ENCODE results near the gene CEP164. TPM values are rescaled to one million over a fixed set of nuclear protein-coding genes. Genes with fewer than 3 reads are reported as not detected.

CEP164 gene
- total RNA-seq, 1 experiment from 2014 or later, result 22.2 TPM

GRCh38 chr11:117378976-117379865 is 51.6 kb downstream of the CEP164 start (continued):
- TF ChIP-seq CTCF (IDR thresholded peaks at IDR 0.05 in 2 of 3, conservative IDR thresholded peaks at IDR 0.05 in 1 of 3; ENCODE audit: borderline replicate concordance in 1 of 3, insufficient read depth in 1 of 3, low read depth in 2 of 3, low read length in 2 of 3), result no peak
- no peak for TF ChIP-seq ZNF274 (IDR thresholded peaks at IDR 0.05; ENCODE audit: low read depth, low read length)
- TF ChIP-seq SRF (IDR thresholded peaks at IDR 0.05; ENCODE audit: low read depth), result no peak
- TF ChIP-seq TCF7L2 (IDR thresholded peaks at IDR 0.05; ENCODE audit: borderline replicate concordance, extremely low read depth, insufficient read depth, insufficient read length), result no peak
- TF ChIP-seq ATF3 (IDR thresholded peaks at IDR 0.05), result no peak
- no peak for TF ChIP-seq FOSL1 (IDR thresholded peaks at IDR 0.05; ENCODE audit: low read depth)
- no peak for TF ChIP-seq ELF1 (IDR thresholded peaks at IDR 0.05; ENCODE audit: borderline replicate concordance, low read depth)
- TF ChIP-seq CBX3 (IDR thresholded peaks at IDR 0.05; ENCODE audit: low read depth), result no peak
- TF ChIP-seq SIN3A (IDR thresholded peaks at IDR 0.05; ENCODE audit: low read depth), result no peak

- no peaks in the 10 kb centered on the region for H3K9me2 ChIP-seq (ENCODE audit: insufficient read depth)
- H3K9me3 ChIP-seq (ENCODE audit: control insufficient read depth in 1 of 2, insufficient read depth in 1 of 2, low read depth in 1 of 2, low read length in 2 of 2), result no peaks in the 10 kb centered on the region
- no peak overlapping the region for H3K27ac ChIP-seq (ENCODE audit: low read depth, low read length)
- H3K4me1 ChIP-seq (ENCODE audit: control insufficient read depth in 1 of 2, insufficient read depth in 2 of 2, low read length in 2 of 2), result no peaks in the 10 kb centered on the region
- ATAC-seq, result no peak
- no peaks in the 10 kb centered on the region for H3K79me2 ChIP-seq (ENCODE audit: insufficient read depth, low read length)
- no peak overlapping the region for H3K4me2 ChIP-seq (ENCODE audit: low read length)
- ChIA-PET RAD21 (ENCODE audit: low non-redundant PET in 1 of 2, low total read pairs in 2 of 2, uncharacterized antibody in 2 of 2, unreplicated experiment in 2 of 2) (no interaction called here), POLR2A (no interaction called here), CTCF (no interaction called here)
- no peak overlapping the region for H2AFZ ChIP-seq (ENCODE audit: low read depth, low read length, poor library complexity, severe bottlenecking)
- no peaks in the 10 kb centered on the region for H4K20me1 ChIP-seq (ENCODE audit: insufficient read depth)
- no peaks in the 10 kb centered on the region for H3K27me3 ChIP-seq (ENCODE audit: insufficient read depth, low read length)
- intact Hi-C loops (cut with micrococcal nuclease), result no loop called here
- H3K36me3 ChIP-seq (ENCODE audit: control insufficient read depth in 1 of 2, insufficient read depth in 2 of 2, low read length in 2 of 2), result peaks cover 3 to 5% of the 10 kb centered on the region in 2 experiments; a peak in 1 of 4 replicates
- H3K4me3 ChIP-seq (replicated peaks in 1 of 2; ENCODE audit: low read depth in 1 of 2, low read length in 2 of 2), result no peak overlapping the region
- no TSS peak for BruUV-seq (replicated peaks)
- no peak overlapping the region for H3K9ac ChIP-seq (ENCODE audit: low read length)
- DNase-seq (ENCODE audit: low read depth, low spot score), result no peak
- TF ChIP-seq EGR1 (IDR thresholded peaks at IDR 0.05; ENCODE audit: low read depth), result no peak
- TF ChIP-seq ZFX (IDR thresholded peaks at IDR 0.05), result no peak
- no peak for TF ChIP-seq SP1 (IDR thresholded peaks at IDR 0.05; ENCODE audit: low read depth)
- TF ChIP-seq MAX (IDR thresholded peaks at IDR 0.05), result no peak
- no peak for TF ChIP-seq CTCF (IDR thresholded peaks at IDR 0.05 in 2 of 3, conservative IDR thresholded peaks at IDR 0.05 in 1 of 3; ENCODE audit: borderline replicate concordance in 1 of 3, insufficient read depth in 1 of 3, low read depth in 2 of 3, low read length in 2 of 3)
- TF ChIP-seq SRF (IDR thresholded peaks at IDR 0.05; ENCODE audit: low read depth), result no peak
- TF ChIP-seq ZBTB33 (IDR thresholded peaks at IDR 0.05; ENCODE audit: extremely low read depth, insufficient replicate concordance, low read length), result no peak
- no peak for TF ChIP-seq YY1 (IDR thresholded peaks at IDR 0.05; ENCODE audit: extremely low read depth, insufficient replicate concordance, low read depth, low read length)
- TF ChIP-seq CEBPB (IDR thresholded peaks at IDR 0.05; ENCODE audit: low read depth), result no peak
- TF ChIP-seq ELF1 (IDR thresholded peaks at IDR 0.05; ENCODE audit: borderline replicate concordance, low read depth), result no peak
- TF ChIP-seq TCF7L2 (IDR thresholded peaks at IDR 0.05; ENCODE audit: borderline replicate concordance, extremely low read depth, insufficient read depth, insufficient read length), result no peak
- TF ChIP-seq ZNF274 (IDR thresholded peaks at IDR 0.05; ENCODE audit: low read depth, low read length), result no peak
- no peak for TF ChIP-seq POLR2A (IDR thresholded peaks at IDR 0.05; ENCODE audit: borderline replicate concordance, extremely low read depth, insufficient read depth, insufficient read length)
Observed at GRCh38 chr11:117380676-117381075, 53.0 kb downstream of the CEP164 start.
